Measurements from ENCODE around the gene PRKG1.

The PRKG1 gene

DNA sequence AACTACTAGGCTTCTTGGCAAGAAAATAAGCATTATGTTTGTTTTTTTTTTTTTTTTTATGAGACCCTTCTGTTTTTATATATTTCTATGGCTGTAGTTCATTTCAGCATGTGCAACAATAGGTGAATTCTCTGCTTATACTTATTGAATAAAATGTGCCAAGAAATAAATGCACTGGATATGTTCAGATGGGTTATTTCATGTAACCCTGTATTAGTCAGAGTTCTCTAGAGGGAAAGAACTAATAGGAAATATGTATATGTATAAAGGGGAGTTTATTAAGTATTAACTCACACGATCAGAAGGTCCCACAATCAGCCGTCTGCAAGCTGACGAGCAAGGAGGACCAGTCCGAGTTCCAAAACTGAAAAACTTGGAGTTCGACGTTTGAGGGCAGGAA, 332.3 kb downstream of the PRKG1 start:
- Histone ChIP-seq H2AFZ (ENCODE audit: low read length) (no peak overlapping the region), H3K79me1 (ENCODE audit: low read depth, low read length) (no peaks in the 10 kb centered on the region), H4K8ac (ENCODE audit: low read depth, low read length) (no peak overlapping the region), H2BK5ac (ENCODE audit: low read length) (no peak overlapping the region), H3K18ac (ENCODE audit: low read length) (no peak overlapping the region), H3K9ac (ENCODE audit: low read depth, low read length, poor library complexity) (no peak overlapping the region), H3K14ac (ENCODE audit: low read length) (no peak overlapping the region), H3K23ac (ENCODE audit: low read depth, low read length, poor library complexity) (no peak overlapping the region), H3K36me3 (replicated peaks in 1 of 2; ENCODE audit: control insufficient read depth in 2 of 2, insufficient read depth in 2 of 2, low read length in 2 of 2) (no peaks in the 10 kb centered on the region), H3K27ac (replicated peaks; ENCODE audit: low read length) (no peak overlapping the region), H3K4me1 (ENCODE audit: control insufficient read depth in 2 of 2, insufficient read depth in 1 of 2, low read depth in 1 of 2, low read length in 2 of 2) (peaks cover 5% of the 10 kb centered on the region in 2 donors), H3K4me2 (ENCODE audit: insufficient read depth, low read length, poor library complexity, severe bottlenecking) (no peak overlapping the region), H3K4me3 (ENCODE audit: low read length in 2 of 2) (no peak overlapping the region), H3K4ac (ENCODE audit: low read length) (no peak overlapping the region), H2BK15ac (ENCODE audit: low read length) (no peak overlapping the region), H3K9me3 (replicated peaks in 1 of 2; ENCODE audit: control insufficient read depth in 2 of 2, insufficient read depth in 1 of 2, low read depth in 1 of 2, low read length in 2 of 2) (no peaks in the 10 kb centered on the region), H3K27me3 (ENCODE audit: control insufficient read depth in 3 of 3, insufficient read depth in 3 of 3, low read depth in 1 of 3, low read length in 3 of 3) (no peaks in the 10 kb centered on the region), H2AK5ac (ENCODE audit: low read depth, low read length) (no peak overlapping the region), H4K91ac (ENCODE audit: low read depth, low read length, poor library complexity) (no peak overlapping the region), H2BK120ac (ENCODE audit: low read depth, low read length) (no peak overlapping the region), H2BK12ac (ENCODE audit: low read length) (no peak overlapping the region)
- WGBS, 2 donors (ENCODE audit: extremely low coverage in 2 of 2, insufficient read length in 2 of 2, insufficient replicate concordance in 1 of 2), result no CpG with 5 or more reads among the region's 6 CpGs
- no peak for DNase-seq (ENCODE audit: low spot score)

GRCh38 chr10:51416494-51416893, 342.2 kb downstream of the PRKG1 start:
- no peaks in the 10 kb centered on the region for H3K27me3 ChIP-seq (ENCODE audit: control insufficient read depth in 3 of 3, insufficient read depth in 3 of 3, low read depth in 1 of 3, low read length in 3 of 3)
- H3K4me3 ChIP-seq (ENCODE audit: low read length in 2 of 2), result no peak overlapping the region
- H3K9ac ChIP-seq (ENCODE audit: low read depth, low read length, poor library complexity), result no peak overlapping the region
- H3K18ac ChIP-seq (ENCODE audit: low read length), result no peak overlapping the region
- peaks cover 0 to 2% of the 10 kb centered on the region in 2 donors for H3K4me1 ChIP-seq (ENCODE audit: control insufficient read depth in 2 of 2, insufficient read depth in 1 of 2, low read depth in 1 of 2, low read length in 2 of 2)
- H3K4me2 ChIP-seq (ENCODE audit: insufficient read depth, low read length, poor library complexity, severe bottlenecking), result no peak overlapping the region
- no peak for DNase-seq (ENCODE audit: low spot score)
- H2AFZ ChIP-seq (ENCODE audit: low read length), result no peak overlapping the region
- H3K9me3 ChIP-seq (replicated peaks in 1 of 2; ENCODE audit: control insufficient read depth in 2 of 2, insufficient read depth in 1 of 2, low read depth in 1 of 2, low read length in 2 of 2), result no peaks in the 10 kb centered on the region
- H2BK12ac ChIP-seq (ENCODE audit: low read length), result no peak overlapping the region
- no peaks in the 10 kb centered on the region for H3K36me3 ChIP-seq (replicated peaks in 1 of 2; ENCODE audit: control insufficient read depth in 2 of 2, insufficient read depth in 2 of 2, low read length in 2 of 2)
- H3K79me1 ChIP-seq (ENCODE audit: low read depth, low read length), result no peaks in the 10 kb centered on the region
- no peak overlapping the region for H4K91ac ChIP-seq (ENCODE audit: low read depth, low read length, poor library complexity)
- no peak overlapping the region for H4K8ac ChIP-seq (ENCODE audit: low read depth, low read length)
- H3K27ac ChIP-seq (replicated peaks; ENCODE audit: low read length), result no peak overlapping the region
- H3K4ac ChIP-seq (ENCODE audit: low read length), result no peak overlapping the region
- no peak overlapping the region for H3K14ac ChIP-seq (ENCODE audit: low read length)
- no peak overlapping the region for H2AK5ac ChIP-seq (ENCODE audit: low read depth, low read length)
- no peak overlapping the region for H2BK120ac ChIP-seq (ENCODE audit: low read depth, low read length)
- H2BK5ac ChIP-seq (ENCODE audit: low read length), result no peak overlapping the region
- no CpG with 5 or more reads among the region's 4 CpGs for WGBS, 2 donors (ENCODE audit: extremely low coverage in 2 of 2, insufficient read length in 2 of 2, insufficient replicate concordance in 1 of 2)
- no peak overlapping the region for H3K23ac ChIP-seq (ENCODE audit: low read depth, low read length, poor library complexity)
- no peak overlapping the region for H2BK15ac ChIP-seq (ENCODE audit: low read length)

- Histone ChIP-seq H2AK5ac (ENCODE audit: low read depth, low read length) (no peak overlapping the region), H3K23ac (ENCODE audit: low read depth, low read length, poor library complexity) (no peak overlapping the region), H3K27me3 (ENCODE audit: control insufficient read depth in 3 of 3, insufficient read depth in 3 of 3, low read depth in 1 of 3, low read length in 3 of 3) (no peaks in the 10 kb centered on the region), H3K4ac (ENCODE audit: low read length) (no peak overlapping the region), H3K4me3 (ENCODE audit: low read length in 2 of 2) (no peak overlapping the region), H3K4me1 (ENCODE audit: control insufficient read depth in 2 of 2, insufficient read depth in 1 of 2, low read depth in 1 of 2, low read length in 2 of 2) (peaks cover 0 to 2% of the 10 kb centered on the region in 2 donors), H3K36me3 (replicated peaks in 1 of 2; ENCODE audit: control insufficient read depth in 2 of 2, insufficient read depth in 2 of 2, low read length in 2 of 2) (no peaks in the 10 kb centered on the region), H3K79me1 (ENCODE audit: low read depth, low read length) (no peaks in the 10 kb centered on the region), H2BK5ac (ENCODE audit: low read length) (no peak overlapping the region), H3K9me3 (replicated peaks in 1 of 2; ENCODE audit: control insufficient read depth in 2 of 2, insufficient read depth in 1 of 2, low read depth in 1 of 2, low read length in 2 of 2) (no peaks in the 10 kb centered on the region), H3K18ac (ENCODE audit: low read length) (no peak overlapping the region), H2BK12ac (ENCODE audit: low read length) (no peak overlapping the region), H3K4me2 (ENCODE audit: insufficient read depth, low read length, poor library complexity, severe bottlenecking) (no peak overlapping the region), H3K27ac (replicated peaks; ENCODE audit: low read length) (no peak overlapping the region), H4K91ac (ENCODE audit: low read depth, low read length, poor library complexity) (no peak overlapping the region), H3K14ac (ENCODE audit: low read length) (no peak overlapping the region), H4K8ac (ENCODE audit: low read depth, low read length) (no peak overlapping the region), H2BK120ac (ENCODE audit: low read depth, low read length) (no peak overlapping the region), H2BK15ac (ENCODE audit: low read length) (no peak overlapping the region), H2AFZ (ENCODE audit: low read length) (no peak overlapping the region), H3K9ac (ENCODE audit: low read depth, low read length, poor library complexity) (no peak overlapping the region)
- no peak for DNase-seq (ENCODE audit: low spot score)
- WGBS, 2 donors (ENCODE audit: extremely low coverage in 2 of 2, insufficient read length in 2 of 2, insufficient replicate concordance in 1 of 2), result no CpG with 5 or more reads among the region's 3 CpGs
These were observed 345.2 kb downstream of the PRKG1 start for GRCh38 chr10:51419196-51420093.

DNA sequence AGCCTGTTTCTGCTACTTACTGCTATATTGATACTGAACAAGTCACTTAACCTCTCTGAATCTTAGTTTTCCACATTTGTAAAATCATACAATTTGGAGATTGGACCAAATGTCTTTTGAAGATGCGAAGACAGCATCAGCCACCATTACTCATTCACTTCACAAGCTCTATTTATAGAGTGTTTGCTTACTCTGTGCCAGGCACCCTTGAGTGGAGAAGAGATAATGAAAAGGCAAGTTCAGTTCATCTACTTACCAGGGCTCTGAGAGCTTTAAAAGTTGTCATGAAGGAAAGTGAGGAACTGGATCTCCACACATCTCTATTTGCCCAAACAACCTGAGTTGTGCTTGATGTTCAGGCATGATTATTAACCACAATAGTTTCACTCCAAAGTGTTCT, 347.6 kb downstream of the PRKG1 start:
- Histone ChIP-seq H3K36me3 (replicated peaks in 1 of 2; ENCODE audit: control insufficient read depth in 2 of 2, insufficient read depth in 2 of 2, low read length in 2 of 2) (no peaks in the 10 kb centered on the region), H2BK120ac (ENCODE audit: low read depth, low read length) (no peak overlapping the region), H3K9me3 (replicated peaks in 1 of 2; ENCODE audit: control insufficient read depth in 2 of 2, insufficient read depth in 1 of 2, low read depth in 1 of 2, low read length in 2 of 2) (no peaks in the 10 kb centered on the region), H3K4me3 (ENCODE audit: low read length in 2 of 2) (no peak overlapping the region), H3K18ac (ENCODE audit: low read length) (no peak overlapping the region), H2BK12ac (ENCODE audit: low read length) (no peak overlapping the region), H3K27me3 (ENCODE audit: control insufficient read depth in 3 of 3, insufficient read depth in 3 of 3, low read depth in 1 of 3, low read length in 3 of 3) (no peaks in the 10 kb centered on the region), H3K14ac (ENCODE audit: low read length) (no peak overlapping the region), H4K8ac (ENCODE audit: low read depth, low read length) (no peak overlapping the region), H3K79me1 (ENCODE audit: low read depth, low read length) (no peaks in the 10 kb centered on the region), H2AFZ (ENCODE audit: low read length) (peak overlapping the region; percentile 76), H2BK5ac (ENCODE audit: low read length) (no peak overlapping the region), H3K4me2 (ENCODE audit: insufficient read depth, low read length, poor library complexity, severe bottlenecking) (no peak overlapping the region), H2AK5ac (ENCODE audit: low read depth, low read length) (no peak overlapping the region), H2BK15ac (ENCODE audit: low read length) (no peak overlapping the region), H3K27ac (replicated peaks; ENCODE audit: low read length) (no peak overlapping the region), H3K4me1 (ENCODE audit: control insufficient read depth in 2 of 2, insufficient read depth in 1 of 2, low read depth in 1 of 2, low read length in 2 of 2) (peaks cover 0 to 5% of the 10 kb centered on the region in 2 donors), H3K4ac (ENCODE audit: low read length) (no peak overlapping the region), H3K9ac (ENCODE audit: low read depth, low read length, poor library complexity) (no peak overlapping the region), H4K91ac (ENCODE audit: low read depth, low read length, poor library complexity) (no peak overlapping the region), H3K23ac (ENCODE audit: low read depth, low read length, poor library complexity) (no peak overlapping the region)
- DNase-seq (ENCODE audit: low spot score), result no peak
- WGBS, 2 donors (ENCODE audit: extremely low coverage in 2 of 2, insufficient read length in 2 of 2, insufficient replicate concordance in 1 of 2), result no CpG with 5 or more reads among the region's 1 CpG
